ENCODE data around the gene ARRB2.
"Not testable (repeated sequence)": the region's sequence is repeated elsewhere in the genome, so short reads cannot be mapped to it uniquely, and the experiment has no call there.

The ARRB2 gene

DNA sequence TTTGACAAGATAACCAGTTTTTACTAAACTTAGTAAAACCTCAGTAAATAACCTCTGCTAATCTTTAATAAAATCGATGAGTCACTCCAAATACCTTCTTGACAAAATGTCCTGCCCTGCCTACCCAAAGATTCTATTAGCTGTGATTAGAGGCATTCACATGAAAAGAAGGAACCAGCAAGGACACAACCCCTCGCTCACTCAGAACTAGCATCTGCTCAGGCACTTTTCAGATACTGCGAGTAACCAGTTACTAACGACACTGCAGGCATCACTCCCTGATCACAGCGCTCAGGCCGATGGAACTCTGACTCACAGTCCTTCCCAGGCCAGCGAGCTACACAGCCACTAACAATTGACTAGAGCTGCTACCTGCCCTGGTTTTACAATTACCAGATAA is 30.8 kb upstream of the ARRB2 start:
- H3K27ac Mint-ChIP-seq: peak overlapping the region; percentile 20

DNA sequence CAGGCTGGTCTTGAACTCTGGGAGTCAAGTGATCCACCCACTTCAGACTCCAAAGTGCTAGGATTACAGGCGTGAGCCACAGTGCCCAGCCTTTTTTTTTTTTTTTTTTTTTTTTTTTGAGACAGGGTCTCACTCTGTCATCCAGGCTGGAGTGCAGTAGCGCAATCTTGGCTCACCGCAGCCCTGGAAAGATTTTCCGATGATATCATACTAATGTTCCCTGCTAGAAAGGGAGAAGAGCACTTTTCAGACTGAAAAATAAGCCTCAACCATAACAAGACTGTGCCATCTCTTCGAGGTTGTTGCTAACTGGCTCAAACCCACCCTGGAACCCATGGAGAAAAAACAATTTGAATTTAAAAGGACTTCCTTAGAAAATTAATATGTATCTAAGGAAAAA is 26.7 kb upstream of the ARRB2 start:
- peaks cover 59% of the 10 kb centered on the region for H3K36me3 Mint-ChIP-seq (ENCODE audit: low read depth)
- H3K27ac Mint-ChIP-seq; H3K4me3 Mint-ChIP-seq; DNase-seq (ENCODE audit: low spot score); H3K27me3 Mint-ChIP-seq (ENCODE audit: low read depth); H3K9me3 Mint-ChIP-seq; H3K4me1 Mint-ChIP-seq (ENCODE audit: low read depth): not testable (repeated sequence)

More for the DNA sequence above, 30.8 kb upstream of the ARRB2 start:
- H3K27me3 Mint-ChIP-seq (ENCODE audit: low read depth): no peaks in the 10 kb centered on the region
- no peak for DNase-seq (ENCODE audit: low spot score)
- H3K4me3 Mint-ChIP-seq: no peak overlapping the region
- H3K9me3 Mint-ChIP-seq: no peaks in the 10 kb centered on the region
- H3K36me3 Mint-ChIP-seq (ENCODE audit: low read depth): peaks cover 51% of the 10 kb centered on the region
- H3K4me1 Mint-ChIP-seq (ENCODE audit: low read depth): peaks cover 10% of the 10 kb centered on the region

DNA sequence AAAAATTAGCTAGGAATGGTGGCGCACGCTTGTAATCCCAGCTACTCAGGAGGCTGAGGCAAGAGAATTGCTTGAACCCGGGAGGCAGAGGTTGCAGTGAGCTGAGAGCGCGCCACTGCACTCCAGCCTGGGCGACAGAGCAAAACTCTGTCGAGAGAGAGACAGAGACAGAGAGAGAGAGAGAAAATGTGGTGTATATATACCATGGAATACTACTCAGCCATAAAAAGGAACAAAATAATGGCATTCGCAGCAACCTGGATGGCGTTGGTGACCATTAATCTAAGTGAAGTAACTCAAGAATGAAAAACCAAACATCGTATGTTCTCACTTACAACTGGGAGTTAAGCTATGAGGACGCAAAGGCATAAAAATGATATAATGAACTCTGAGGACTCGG is 20.6 kb upstream of the ARRB2 start:
- H3K4me1 Mint-ChIP-seq (ENCODE audit: low read depth); H3K27me3 Mint-ChIP-seq (ENCODE audit: low read depth); H3K4me3 Mint-ChIP-seq; H3K27ac Mint-ChIP-seq; H3K9me3 Mint-ChIP-seq; DNase-seq (ENCODE audit: low spot score): not testable (repeated sequence)
- H3K36me3 Mint-ChIP-seq (ENCODE audit: low read depth): peaks cover 60% of the 10 kb centered on the region

DNA sequence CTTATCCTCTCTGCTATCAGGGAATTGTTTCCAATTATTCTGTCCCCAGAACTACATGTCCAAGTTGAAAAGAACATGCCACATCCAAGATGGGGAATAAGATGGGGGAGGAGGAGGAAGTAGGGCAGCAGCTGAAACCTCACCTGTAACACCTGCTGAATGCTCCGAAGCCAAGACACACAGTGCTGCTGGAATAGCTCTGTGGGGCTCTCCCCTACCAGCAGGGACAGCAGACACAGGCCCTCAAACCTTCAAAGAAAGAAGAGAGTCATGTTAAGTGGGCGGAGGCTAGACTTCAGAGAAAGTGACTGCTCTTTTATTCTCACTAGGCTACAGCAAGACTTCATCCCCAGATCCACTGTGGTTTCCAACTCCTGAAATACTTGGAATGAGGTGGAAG is 19.7 kb upstream of the ARRB2 start:
- Mint-ChIP-seq H3K27ac (no peak overlapping the region), H3K27me3 (ENCODE audit: low read depth) (no peaks in the 10 kb centered on the region), H3K4me3 (no peak overlapping the region), H3K9me3 (no peaks in the 10 kb centered on the region), H3K36me3 (ENCODE audit: low read depth) (peaks cover 55% of the 10 kb centered on the region), H3K4me1 (ENCODE audit: low read depth) (peaks cover 6% of the 10 kb centered on the region)
- no peak for DNase-seq (ENCODE audit: low spot score)

DNA sequence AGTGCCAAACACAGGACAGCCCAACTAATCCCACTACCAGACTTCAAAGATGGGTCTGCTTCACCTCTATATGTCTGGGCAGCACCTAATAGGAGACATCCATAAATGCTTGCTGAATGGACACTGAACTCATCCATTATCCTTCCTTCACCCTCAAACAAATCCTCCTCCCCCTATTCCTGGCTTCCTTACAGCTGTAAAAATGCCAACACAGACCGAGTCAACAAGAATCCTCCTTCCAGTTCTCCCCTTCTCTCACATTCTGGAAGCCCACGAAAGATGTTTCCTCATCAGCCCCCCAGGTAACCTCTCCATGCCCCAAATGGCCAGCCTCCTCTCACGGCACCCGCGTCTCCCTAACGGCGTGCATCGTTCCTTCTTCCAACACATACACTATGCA is 18.7 kb upstream of the ARRB2 start:
- Mint-ChIP-seq H3K4me1 (ENCODE audit: low read depth) (peaks cover 14% of the 10 kb centered on the region), H3K36me3 (ENCODE audit: low read depth) (peaks cover 60% of the 10 kb centered on the region), H3K27me3 (ENCODE audit: low read depth) (no peaks in the 10 kb centered on the region), H3K9me3 (no peaks in the 10 kb centered on the region), H3K4me3 (no peak overlapping the region), H3K27ac (no peak overlapping the region)
- DNase-seq (ENCODE audit: low spot score): no peak

DNA sequence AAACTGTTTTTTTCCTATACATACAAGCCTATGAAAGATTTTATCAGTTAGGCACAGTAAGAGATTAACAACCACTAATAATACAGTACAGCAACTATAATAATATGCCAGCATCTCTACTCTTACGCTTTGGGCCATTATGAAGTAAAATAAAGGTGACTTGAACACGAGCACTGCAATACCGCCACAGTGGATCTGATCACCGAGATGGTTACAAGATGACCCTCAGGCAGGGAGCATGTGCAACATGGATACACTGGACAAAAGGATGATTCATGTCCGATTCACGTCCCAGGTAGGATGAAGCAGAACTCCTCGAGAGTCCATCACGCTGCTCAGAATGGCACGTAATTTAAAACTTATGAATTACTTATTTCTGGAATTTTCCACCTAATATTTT is 17.0 kb upstream of the ARRB2 start:
- Mint-ChIP-seq H3K4me3 (no peak overlapping the region), H3K9me3 (no peaks in the 10 kb centered on the region), H3K27ac (no peak overlapping the region), H3K36me3 (ENCODE audit: low read depth) (peaks cover 54% of the 10 kb centered on the region), H3K27me3 (ENCODE audit: low read depth) (no peaks in the 10 kb centered on the region), H3K4me1 (ENCODE audit: low read depth) (peaks cover 18% of the 10 kb centered on the region)
- no peak for DNase-seq (ENCODE audit: low spot score)

DNA sequence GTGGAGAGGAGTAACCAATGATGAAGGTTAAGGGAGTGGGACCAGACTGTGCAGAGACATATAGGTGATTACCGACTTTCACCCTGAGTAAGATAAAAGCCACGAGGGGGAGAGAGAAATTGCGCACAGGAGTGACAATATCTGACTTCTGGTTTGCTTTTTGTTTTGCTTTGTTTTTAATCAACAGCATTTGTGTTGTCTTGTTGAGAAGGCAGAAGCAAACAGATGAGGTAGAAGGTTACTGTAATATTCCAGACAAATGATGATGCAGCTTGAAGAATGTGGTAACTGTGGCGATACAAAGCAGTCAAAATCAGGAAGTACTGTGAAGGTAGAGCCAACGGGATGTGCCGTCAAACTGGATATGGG is 14.0 kb upstream of the ARRB2 start:
- Mint-ChIP-seq H3K36me3 (ENCODE audit: low read depth) (peaks cover 35% of the 10 kb centered on the region), H3K27ac (peak overlapping the region; percentile 84), H3K9me3 (no peaks in the 10 kb centered on the region), H3K27me3 (ENCODE audit: low read depth) (no peaks in the 10 kb centered on the region), H3K4me1 (ENCODE audit: low read depth) (peaks cover 18% of the 10 kb centered on the region), H3K4me3 (peak overlapping the region; percentile 42)
- no peak for DNase-seq (ENCODE audit: low spot score)

DNA sequence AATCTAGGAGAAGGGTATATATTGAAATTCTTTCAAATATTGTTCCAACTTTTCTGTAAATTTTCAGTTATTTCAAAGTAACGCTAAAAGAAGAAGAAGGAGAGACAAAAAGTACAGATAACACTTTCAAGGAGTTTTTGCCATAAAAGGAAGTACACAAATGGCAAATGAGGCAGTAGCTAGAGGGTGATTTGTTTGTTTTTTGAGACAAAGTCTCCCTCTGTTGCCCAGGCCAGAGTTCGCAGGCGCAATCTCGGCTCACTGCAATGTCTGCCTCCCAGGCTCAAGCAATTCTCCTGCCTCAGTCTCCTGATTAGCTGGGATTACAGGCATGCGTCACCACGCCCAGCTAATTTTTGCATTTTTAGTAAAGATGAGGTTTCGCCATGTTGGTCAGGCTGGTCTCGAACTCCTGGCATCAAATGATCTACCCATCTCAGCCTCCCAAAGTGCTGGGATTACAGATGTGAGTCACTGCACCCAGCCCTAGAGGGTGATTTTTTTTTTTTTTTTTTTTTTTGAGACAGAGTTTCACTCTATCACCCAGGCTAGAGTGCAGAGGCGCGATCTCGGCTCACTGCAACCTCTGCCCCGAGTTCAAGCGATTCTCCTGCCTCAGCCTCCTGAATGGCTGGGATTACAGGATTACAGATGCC is 10.9 kb upstream of the ARRB2 start:
- H3K9me3 Mint-ChIP-seq; H3K4me3 Mint-ChIP-seq; H3K27ac Mint-ChIP-seq; H3K27me3 Mint-ChIP-seq (ENCODE audit: low read depth); DNase-seq (ENCODE audit: low spot score): not testable (repeated sequence)
- Mint-ChIP-seq H3K4me1 (ENCODE audit: low read depth) (peaks cover 33% of the 10 kb centered on the region), H3K36me3 (ENCODE audit: low read depth) (peaks cover 21% of the 10 kb centered on the region)

DNA sequence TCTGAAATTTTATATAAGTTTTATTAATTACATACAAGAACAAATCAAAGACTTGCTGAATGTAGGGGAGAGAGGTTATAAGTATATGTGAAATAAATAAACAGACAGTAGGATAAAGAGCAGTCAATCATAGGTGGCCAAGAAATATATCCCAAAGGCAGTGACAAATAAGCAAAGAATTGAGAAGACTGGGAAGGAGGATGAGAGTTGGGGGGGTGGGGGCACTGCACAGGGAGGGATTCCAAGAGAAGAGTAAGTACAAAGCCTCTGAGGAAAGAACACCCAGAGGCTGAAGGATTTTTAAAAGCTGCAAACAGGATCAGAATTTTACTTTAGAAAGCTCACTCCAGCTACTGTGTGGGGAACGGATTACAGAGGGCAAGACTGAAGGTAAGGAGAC is 9.3 kb upstream of the ARRB2 start:
- no peak for DNase-seq (ENCODE audit: low spot score)

DNA sequence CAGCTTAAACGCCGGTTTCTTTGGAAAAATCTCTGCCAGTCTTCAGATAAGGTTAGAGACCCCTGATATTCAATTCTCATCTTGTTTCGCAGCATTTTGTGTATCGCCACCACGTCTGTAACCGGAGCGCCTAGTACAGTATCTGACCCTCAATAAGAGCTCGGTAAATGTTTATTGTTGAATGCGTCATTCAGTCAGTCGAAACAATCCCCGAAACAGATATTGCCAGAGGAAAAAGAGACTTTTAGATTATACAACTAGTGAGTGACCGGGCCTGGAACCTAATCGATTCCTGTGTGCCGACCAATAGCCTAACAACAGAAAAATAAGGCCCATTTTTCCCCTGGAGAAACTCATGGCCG is 7.1 kb upstream of the ARRB2 start:
- Mint-ChIP-seq H3K4me1 (ENCODE audit: low read depth) (peaks cover 38% of the 10 kb centered on the region), H3K4me3 (peak overlapping the region; percentile 86), H3K27ac (peak overlapping the region; percentile 95), H3K9me3 (peaks cover 2% of the 10 kb centered on the region), H3K27me3 (ENCODE audit: low read depth) (no peaks in the 10 kb centered on the region), H3K36me3 (ENCODE audit: low read depth) (peaks cover 10% of the 10 kb centered on the region)
- no peak for DNase-seq (ENCODE audit: low spot score)

More for the DNA sequence above, 9.3 kb upstream of the ARRB2 start:
- Mint-ChIP-seq H3K27me3 (ENCODE audit: low read depth) (no peaks in the 10 kb centered on the region), H3K27ac (no peak overlapping the region), H3K36me3 (ENCODE audit: low read depth) (peaks cover 23% of the 10 kb centered on the region), H3K4me1 (ENCODE audit: low read depth) (peaks cover 41% of the 10 kb centered on the region), H3K9me3 (no peaks in the 10 kb centered on the region), H3K4me3 (peak overlapping the region; percentile 17)

DNA sequence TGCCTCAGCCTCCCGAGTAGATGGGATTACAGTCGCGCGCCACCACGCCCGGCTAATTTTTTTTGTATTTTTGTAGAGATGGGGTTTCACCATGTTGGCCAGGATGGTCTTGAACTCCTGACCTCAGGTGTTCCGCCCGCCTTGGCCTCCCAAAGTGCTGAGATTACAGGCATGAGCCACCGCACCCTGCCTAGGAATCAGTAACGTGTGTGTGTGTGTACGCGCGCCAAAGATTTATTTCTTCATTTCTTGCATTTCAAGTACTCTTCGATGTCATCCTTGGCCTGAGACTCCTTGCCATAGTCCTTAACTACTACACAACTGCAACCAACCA is 5.9 kb upstream of the ARRB2 start:
- DNase-seq (ENCODE audit: low spot score); H3K27me3 Mint-ChIP-seq (ENCODE audit: low read depth); H3K36me3 Mint-ChIP-seq (ENCODE audit: low read depth); H3K9me3 Mint-ChIP-seq: not testable (repeated sequence)
- Mint-ChIP-seq H3K4me3 (peak overlapping the region; percentile 86), H3K4me1 (ENCODE audit: low read depth) (peaks cover 43% of the 10 kb centered on the region), H3K27ac (peak overlapping the region; percentile 95)

DNA sequence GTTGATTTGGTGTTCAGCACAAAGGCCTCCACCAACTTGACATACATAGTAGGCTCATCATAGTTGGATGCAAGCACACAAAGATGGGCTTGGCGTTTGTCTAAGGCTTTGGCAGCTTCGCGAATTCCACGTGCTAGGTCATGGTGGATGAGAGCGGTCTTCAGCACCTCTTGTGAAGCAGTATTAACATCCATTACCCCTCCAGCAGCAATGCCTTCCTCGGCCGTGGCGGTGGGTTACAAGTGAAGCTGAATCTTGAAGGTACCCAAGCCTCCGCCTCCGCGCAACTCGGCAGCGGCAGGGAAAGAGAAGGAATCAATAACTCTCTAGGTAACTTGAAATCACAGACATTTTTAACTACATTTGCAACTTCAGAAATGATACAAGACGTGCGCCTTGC is 5.4 kb upstream of the ARRB2 start:
- H3K27ac Mint-ChIP-seq: peak overlapping the region; percentile 95
- H3K36me3 Mint-ChIP-seq (ENCODE audit: low read depth): peaks cover 10% of the 10 kb centered on the region
- H3K27me3 Mint-ChIP-seq (ENCODE audit: low read depth): no peaks in the 10 kb centered on the region
- DNase-seq (ENCODE audit: low spot score): no peak
- H3K4me1 Mint-ChIP-seq (ENCODE audit: low read depth): peaks cover 46% of the 10 kb centered on the region
- peak overlapping the region; percentile 86 for H3K4me3 Mint-ChIP-seq
- H3K9me3 Mint-ChIP-seq: peaks cover 5% of the 10 kb centered on the region

DNA sequence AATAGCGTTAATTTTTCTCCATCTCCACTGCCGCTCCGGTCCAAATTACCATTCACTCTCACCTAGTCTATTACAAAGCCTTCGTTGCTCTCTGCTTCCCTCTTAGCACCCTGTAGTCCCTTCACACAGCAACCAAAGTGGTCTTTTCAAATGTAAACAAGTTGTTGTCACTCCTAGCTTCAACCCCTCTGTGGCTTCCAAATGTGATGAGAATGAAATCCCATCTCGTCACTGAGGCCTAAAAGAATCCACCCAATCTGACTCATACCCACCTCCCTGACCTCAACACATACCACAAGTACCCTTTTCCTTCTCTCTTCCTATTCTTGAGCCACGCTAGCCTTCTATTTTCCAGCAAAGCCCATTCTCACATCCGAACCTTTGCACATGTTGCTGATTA is 4.3 kb upstream of the ARRB2 start:
- peaks cover 10% of the 10 kb centered on the region for H3K36me3 Mint-ChIP-seq (ENCODE audit: low read depth)
- H3K4me1 Mint-ChIP-seq (ENCODE audit: low read depth): peaks cover 45% of the 10 kb centered on the region
- peak overlapping the region; percentile 62 for H3K27ac Mint-ChIP-seq
- no peak for DNase-seq (ENCODE audit: low spot score)
- H3K9me3 Mint-ChIP-seq: peaks cover 5% of the 10 kb centered on the region
- H3K27me3 Mint-ChIP-seq (ENCODE audit: low read depth): no peaks in the 10 kb centered on the region
- peak overlapping the region; percentile 61 for H3K4me3 Mint-ChIP-seq

DNA sequence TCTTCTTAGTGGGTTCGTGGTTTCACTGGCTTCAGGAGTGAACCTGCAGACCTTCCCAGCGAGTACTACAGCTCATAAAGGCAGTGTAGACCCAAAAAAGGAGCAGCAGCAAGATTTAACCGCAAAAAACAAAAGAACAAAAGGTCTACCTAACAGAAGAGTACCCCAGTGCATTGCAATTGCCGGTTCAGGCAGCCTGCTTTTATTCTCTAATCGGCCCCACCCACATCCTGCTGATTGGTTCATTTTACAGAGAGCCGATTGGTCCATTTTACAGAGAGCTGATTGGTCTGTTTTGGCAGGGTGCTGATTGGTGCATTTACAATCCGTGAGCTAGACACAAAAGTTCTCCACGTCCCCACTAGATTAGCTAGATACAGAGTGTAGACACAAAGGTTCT is 2.0 kb upstream of the ARRB2 start:
- Mint-ChIP-seq H3K27me3 (ENCODE audit: low read depth) (no peaks in the 10 kb centered on the region), H3K4me1 (ENCODE audit: low read depth) (peaks cover 40% of the 10 kb centered on the region), H3K36me3 (ENCODE audit: low read depth) (peaks cover 22% of the 10 kb centered on the region), H3K4me3 (peak overlapping the region; percentile 43), H3K27ac (peak overlapping the region; percentile 57), H3K9me3 (peaks cover 5% of the 10 kb centered on the region)
- peak; percentile 58 for DNase-seq (ENCODE audit: low spot score)
